TTC549 (cell line): Measurements from ENCODE around the gene PDGFD.

Experiments used
- FAIRE-seq: peaks from 2 replicates; lab custom pipeline; 2012; peaks lifted over from hg19 to GRCh38; lab: Jason Lieb, UNC

The PDGFD gene

DNA sequence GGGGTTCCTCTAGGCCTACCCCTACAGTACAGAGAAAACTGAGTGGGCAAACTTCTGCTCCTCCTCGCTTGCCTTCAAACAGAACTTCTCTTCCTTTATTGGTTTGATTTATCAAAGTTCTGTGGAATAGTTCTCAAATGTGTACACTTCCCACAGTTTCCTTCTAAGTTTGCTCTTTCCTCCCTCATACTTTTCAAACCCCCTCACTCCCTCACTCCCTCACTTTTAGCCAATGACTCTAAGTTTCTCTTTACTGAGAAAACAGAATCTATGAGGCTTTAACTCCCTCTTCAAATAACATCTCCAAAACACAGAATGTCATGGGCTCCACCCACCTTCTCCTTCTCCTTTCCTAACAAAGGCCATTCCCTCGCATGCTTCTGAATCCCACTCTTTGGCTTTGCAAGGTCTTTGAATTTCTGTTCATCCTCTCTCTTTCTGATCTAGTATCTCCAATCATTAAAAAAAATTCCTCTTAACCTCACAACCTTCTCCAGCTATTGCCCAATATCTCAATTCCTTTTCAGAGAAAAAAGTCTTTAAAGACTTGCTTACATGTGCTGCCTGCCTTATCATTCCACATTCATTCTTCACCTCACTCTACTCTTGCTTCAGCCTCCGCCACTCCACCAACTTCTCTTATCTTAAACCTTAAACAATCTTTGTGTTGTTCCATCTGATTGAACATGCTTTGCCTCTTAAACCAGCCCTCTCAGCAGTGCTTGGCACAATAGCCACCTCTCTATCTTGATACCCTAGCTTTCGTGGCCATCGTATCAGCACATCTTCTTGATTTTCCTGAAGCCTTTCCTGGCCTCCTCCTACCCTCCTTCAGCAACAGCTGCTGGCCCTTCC is 70.3 kb downstream of the PDGFD start:
- no peak for FAIRE-seq

DNA sequence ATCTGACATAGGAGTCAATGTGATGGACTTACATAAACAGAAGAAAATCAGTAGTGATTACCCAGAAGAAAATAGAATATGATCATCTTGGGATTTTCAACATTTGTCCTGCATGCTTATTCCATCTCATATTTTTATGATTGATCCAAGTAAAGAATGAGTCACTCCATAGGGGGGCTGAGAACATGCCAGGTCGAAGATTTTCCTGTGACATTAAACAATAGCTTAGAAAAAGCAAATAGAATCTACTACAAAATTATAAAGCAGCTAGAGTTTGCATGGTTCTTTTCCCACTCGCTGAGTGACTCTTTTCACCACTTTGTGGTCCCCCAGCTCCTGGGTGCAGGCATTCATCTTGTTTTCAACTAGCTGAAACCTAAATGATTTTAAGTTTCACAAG is 71.2 kb downstream of the PDGFD start:
- no peak for FAIRE-seq

DNA sequence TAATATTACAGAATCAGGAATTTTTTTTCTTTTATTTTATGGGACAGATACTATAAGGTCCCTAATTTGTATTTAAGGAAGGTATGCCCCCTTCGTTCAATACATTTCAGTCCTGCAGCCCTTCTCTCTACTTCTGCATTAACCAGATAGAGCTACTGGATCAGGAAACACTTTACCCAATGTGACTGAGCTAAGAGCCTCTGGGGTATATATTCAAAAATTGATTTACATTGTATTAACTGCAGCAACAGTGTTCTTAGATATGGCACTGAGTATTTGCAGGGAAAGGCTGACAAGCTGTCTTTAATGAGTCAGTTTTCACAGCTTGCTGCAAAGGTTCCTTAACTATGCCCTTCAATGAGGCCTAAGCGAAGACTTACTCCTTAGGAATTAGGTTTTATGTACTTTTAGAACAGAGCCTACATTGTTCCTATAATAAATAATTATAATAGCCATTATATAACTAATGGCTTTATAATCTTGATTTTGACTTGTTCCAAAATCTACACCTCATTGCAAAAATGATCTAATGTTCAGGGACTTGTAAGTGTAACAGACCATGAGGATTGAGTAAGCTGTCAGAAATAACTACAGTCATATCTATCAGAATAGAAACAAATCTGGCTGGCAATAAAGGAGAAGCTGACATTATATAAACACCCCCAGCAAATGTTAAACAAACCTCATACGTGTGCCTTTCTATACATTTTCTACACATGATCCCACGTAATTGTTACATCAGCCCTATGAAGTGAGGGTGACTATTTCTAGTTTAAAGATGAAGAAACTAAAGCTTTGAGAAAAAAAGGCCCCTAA is 72.5 kb downstream of the PDGFD start:
- FAIRE-seq: no peak

DNA sequence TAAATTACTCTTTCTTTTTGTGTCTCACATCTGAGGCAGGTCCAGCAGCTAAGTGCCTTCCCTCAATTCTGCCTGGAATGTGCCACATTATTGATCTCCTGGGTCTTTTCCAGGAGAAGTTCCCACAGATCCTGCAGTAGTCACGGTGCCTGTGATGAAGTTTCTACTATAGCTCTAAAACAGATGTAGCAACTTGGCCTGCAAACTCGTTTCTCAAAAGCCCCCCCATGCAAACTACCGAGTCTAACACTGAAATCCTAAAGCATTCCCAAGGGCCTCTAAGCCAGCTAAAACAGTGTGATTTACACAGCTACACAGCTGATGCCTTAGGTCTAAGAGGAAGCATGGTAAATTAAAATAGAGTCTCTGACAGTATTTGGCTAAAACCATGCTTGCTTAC is 73.2 kb downstream of the PDGFD start:
- no peak for FAIRE-seq

DNA sequence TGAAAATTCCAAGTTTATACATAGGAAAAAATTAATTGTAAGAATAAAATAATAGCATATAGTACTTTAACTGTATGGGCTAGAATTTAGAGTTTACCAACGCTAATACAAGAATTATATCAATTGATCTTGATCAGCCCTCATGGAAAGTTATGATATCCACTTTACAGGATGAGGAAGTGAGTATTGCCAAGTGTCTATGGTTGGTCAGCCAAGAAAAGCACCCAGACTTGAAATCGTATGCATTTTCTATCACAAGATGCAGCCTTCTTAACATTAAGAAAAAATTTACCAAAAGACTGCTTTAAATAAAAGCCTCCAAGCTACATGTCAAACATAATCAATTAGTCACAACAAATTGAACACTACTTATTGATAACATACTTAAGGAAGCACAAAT is 74.5 kb downstream of the PDGFD start:
- no peak for FAIRE-seq

DNA sequence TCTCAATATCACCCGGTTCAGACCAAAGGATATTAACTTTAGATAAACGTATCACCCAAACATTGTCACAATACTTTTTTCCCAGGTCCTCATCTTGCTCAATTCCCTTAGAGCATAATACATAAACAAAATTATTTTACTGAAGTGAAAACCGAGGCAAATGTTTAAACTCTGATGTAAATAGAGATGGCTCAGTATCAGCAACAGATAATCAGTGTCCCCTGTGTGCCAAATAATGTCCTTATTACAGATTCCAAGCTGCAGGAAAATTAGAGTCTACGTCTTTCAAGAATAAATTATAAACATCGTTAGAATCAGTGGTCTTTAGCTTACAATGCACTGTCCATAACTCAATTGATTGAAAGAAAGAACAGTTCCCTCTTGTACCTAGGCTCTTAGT is 77.3 kb downstream of the PDGFD start:
- FAIRE-seq: no peak

DNA sequence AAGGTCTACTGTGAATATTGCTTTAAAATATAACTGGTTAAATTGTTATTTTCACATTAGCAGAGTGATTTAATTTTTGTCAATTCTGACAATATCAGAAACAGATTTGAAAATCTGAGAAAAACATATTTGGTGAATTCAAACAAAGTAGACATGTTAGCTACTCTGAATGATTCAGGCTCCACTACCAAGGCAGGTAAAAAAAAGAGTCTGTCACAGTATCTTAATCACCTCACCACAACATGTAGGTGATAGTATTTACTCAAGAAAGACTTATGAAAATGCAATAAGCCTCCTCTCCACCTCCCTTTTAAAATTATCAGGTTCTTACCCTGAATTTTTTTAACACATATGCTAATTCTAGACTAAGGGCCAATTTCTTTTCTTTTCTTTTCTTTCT is 85.0 kb downstream of the PDGFD start:
- no peak for FAIRE-seq

DNA sequence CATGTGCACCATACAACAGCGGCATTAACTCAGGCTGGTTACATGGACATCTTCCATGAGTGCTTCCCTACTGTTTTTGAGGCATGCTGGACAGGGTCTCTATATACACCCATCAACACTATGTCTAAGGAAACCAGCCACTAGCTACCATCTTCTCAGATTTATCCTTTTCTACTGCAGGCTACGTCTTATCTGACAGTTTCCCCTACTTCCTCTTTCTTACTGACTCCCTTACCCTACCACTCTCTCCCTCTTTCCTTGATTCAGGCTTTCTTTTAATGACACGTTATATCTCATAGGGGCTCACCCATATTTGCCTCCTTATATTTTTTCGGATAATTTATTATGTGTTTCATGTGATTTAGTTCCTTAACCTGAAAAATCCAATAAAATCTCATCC is 85.7 kb downstream of the PDGFD start:
- FAIRE-seq: no peak

DNA sequence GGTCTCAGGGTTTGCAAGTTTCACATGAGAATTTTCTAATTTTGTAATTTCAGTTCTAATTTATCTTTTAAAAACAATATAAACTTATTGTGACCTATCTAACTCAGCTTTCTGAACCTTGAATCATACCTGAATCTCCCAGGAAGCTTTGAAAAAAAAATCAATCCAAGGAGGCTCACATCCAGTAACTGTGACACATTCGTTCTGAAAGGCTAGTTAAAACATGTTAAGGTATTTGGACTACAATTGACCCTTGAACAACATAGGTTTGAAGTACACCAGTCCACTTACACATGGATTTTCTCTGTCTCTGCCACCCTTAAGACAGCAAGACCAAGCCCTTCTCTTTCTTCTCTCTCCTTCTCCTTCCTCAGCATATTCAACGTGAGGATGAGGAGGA is 87.5 kb downstream of the PDGFD start:
- FAIRE-seq: no peak

DNA sequence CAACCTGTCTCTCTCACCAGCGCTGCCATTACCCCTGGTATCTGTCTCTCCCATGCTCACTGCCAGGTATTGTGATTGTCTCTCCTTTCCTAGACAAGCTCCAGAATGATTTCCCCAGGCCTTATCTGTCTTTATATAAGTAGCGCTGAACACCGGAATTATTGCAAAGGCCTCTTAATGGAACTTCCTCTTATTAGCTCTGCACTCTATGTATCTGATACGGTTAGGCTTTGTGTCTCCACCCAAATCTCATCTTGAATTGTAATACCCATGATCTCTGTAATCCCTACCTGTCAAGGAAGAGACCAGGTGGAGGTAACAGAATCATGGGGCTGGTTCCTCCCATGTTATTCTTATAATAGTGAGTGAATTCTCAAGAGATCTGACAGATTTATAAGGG is 88.2 kb downstream of the PDGFD start:
- no peak for FAIRE-seq

DNA sequence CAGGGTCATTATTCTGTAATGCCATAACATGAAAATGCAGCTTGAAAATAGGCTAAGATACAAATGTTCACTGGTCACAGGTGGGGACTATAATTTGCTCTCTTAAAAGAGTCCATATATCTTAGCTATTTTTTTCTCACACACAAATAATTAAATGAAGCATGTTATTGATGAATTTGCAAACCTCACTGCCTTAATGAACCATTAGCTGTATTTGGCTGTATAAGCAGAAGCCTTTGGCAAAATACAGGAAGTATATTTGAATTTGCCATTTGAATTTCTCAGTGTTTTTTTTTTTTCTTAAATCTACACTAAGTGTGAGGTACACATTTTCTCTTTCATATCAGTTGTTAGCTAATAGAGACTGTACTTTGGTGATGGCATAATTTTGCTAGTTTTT is 88.9 kb downstream of the PDGFD start:
- no peak for FAIRE-seq

DNA sequence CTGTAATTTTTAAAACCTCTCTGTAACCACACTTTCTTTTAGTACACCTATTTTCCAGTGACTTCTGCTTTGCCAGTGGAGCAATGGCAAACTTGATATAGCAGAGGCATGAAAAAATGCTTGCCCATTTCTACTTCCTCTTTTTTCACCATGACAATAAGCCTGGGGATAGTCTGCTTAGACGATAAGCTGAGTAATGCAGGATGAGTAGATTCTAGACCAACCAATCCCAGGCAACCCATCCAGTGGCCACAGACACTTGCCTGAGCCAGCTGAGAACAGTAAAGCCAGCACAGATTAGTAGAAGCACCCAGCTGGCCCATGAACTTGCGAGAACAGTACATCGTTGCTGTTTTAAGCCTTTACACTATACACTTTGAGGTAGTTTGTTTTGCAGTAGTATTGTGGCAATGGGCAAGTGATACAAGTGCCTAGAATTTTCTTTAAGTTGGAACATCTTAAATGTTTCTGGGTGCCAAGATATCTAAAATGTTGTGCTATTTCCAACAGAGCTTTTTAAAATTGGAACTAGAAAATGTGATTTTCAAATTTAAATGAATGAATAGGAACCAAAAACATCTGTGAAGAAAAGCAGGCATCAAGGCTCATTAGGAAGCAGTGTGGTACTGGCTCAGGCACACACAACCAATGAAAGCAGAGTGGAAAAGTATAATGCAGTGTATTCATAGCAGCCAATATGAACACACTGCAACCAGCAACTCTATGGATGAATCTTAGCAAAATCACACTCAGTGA is 89.8 kb downstream of the PDGFD start:
- FAIRE-seq: no peak

DNA sequence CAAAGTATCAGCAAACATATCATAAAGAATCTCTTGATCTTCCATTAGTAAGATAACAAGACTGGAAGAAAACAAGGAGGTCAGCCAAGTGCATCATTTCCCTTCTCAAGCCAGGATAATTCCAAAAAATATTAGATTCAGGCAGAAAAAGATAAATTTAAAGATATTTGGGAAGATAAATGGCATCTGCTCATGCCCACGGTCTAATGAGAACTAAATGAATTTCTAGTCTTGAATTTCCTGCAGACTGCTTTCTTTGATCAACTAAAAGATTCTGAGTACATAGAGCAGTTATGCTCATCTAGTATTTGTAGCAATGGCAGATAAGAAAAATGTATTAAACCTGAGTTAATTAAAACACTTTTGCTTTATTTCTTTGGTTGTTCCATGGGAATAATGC is 96.4 kb downstream of the PDGFD start:
- no peak for FAIRE-seq

DNA sequence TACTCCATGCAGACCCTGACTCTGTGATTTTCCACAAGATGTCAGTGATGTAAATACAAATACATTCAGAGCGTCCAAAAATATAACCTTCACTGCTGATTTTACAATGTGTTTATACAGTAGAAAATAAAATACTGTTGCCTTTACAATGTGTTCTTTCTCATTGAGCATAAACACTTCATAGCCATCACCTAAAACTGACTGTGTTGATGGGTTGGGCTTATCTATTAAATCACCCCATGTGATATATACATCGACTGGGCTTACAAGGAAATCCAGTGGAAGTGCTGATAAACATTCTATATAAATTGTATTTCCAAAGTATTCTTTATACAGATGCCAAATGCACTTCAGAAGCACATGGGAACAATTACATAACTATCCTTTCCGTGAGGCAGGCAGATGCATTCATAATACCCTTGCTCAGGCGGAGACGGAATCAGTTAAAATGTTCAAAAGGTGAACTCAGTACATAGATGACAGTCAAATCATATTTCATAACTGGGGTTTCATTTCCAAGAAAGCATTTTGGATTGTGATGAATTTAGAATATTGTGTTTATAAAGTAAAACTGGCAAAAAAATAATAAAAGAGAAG is 99.8 kb downstream of the PDGFD start:
- no peak for FAIRE-seq

DNA sequence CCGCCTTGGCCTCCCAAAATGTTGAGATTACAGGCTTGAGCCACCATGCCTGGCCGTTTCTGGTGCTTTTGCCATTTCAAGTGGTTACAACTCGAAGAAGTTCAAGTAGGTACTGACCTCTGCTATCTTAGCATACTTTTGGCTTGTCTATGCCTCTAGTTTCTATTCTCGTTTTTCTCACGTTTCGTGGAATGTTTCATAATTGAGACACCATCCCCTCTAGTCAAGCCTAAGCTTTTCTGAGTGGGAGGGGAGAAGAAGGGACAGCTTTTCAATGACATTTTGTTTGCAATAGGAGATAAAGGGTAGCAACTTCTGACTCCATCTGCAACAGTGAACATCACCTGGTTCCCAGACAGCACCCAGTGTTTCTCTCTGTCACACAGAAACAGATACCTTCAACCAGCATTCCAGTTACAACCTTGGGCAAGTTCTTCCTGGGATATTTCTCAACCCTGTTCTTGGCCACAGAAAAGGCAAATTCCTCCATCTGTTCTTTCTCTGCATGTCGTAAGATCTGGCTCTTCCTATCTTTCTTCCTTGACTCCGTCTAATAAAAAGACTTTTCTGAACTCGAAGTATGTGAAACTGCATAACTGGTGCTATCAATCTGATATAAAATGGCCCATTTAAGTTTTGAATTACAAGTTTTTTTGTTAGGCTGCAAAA is 102.0 kb downstream of the PDGFD start:
- FAIRE-seq: no peak

DNA sequence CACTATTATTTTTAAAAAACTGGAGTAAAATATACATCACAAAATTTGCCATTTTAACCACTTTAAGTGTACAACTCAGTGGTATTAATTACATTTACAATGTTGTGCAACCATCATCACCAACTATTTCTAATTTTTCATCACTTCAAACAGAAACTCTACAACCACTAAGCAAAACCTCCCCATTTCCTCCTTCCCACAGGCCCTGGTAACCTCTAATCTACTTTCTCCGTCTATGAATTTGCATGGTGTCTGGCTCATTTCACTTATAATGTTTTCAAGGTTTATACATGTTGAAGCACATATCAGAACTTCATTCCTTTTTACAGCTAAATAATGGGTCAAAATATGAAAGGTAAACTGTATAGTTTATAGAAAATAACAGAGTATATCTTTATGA is 103.1 kb downstream of the PDGFD start:
- no peak for FAIRE-seq

DNA sequence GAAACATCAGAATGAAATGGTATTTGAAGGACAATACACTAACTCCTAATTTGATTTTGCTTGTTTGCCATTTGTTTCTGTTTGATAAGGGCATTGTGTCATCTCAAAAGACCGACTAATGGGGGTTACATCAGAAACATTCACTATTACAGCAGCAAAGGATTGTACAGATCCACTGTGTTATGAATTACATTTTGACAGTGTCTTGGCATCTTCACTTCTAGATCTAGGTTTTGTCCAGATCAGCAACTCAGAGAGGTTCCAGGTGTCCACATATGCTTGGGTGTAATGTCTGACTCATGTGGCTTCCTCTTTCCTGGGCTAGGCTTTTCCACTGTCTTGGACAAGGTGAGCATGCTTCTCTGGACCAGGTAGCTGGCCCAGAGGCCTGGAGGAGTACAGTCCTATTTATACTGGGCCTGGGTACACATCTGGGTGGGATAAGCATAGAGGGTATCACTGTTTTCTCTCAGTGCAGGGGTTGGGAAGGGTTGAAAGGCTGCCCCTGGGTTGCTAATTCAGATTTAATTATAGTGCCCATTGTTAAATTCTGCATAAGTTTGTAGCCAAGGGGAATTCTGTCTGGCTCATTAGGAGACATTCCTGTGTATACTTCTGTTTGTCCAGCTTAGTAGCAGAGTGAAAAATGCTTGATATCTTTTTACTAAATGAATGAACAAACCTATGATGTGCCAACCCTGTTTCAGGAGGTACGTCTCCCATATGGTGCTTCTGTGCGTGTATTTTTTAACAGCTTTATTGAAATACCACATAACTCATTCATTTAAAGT is 103.7 kb downstream of the PDGFD start:
- no peak for FAIRE-seq

DNA sequence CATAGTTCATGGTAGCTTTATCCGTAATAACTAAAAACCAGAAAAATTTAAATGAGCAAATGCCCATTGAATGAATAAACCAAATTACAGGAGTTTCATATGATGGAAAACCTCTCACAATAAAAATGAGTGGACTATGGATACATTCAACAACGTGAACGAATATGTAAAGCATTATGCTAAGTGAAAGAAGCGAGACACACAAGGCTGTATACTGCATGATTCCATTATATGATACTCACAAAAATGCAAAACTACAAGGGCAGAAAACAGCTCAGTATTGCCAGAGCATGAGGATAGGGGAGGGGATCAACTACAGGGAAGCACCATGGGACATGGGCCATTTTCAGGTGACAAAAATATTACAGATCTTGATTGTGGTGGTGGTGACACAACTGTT is 105.3 kb downstream of the PDGFD start:
- FAIRE-seq: no peak

DNA sequence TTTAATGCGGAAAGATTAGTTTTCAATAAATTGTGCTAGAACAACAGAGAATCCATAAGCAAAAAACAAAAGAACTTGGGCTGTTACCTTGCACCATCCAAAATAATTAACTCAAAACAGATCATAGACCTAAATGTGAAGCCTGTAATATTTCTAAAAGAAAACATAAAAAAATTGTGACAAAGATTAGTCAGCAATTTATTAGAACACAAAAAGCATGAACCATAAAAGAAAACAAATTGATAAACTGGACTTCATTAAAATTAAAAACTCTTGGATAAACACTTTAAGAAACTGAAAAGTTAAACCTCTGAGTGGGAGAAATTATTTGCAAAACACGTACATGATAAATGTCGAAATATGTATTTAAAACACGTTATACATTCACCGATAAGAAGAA is 106.0 kb downstream of the PDGFD start:
- no peak for FAIRE-seq

DNA sequence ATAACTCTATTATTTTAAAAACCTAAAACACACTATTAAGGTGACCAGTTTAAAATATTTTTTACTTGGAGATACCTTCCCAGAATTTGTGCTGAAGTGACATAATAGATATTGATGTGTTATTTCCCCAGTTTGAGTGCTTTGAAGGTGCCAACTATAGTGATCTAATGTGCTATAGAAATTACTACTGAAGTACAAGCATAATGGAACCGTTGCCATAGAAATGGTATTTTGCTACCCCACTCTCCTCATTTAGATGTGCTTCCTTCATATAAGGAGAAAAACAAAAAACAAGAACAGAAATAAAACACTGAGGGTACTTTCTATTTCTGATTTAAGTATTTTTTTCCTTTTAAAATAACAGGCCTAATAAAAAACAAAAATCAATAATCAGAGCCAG is 108.4 kb downstream of the PDGFD start:
- no peak for FAIRE-seq

DNA sequence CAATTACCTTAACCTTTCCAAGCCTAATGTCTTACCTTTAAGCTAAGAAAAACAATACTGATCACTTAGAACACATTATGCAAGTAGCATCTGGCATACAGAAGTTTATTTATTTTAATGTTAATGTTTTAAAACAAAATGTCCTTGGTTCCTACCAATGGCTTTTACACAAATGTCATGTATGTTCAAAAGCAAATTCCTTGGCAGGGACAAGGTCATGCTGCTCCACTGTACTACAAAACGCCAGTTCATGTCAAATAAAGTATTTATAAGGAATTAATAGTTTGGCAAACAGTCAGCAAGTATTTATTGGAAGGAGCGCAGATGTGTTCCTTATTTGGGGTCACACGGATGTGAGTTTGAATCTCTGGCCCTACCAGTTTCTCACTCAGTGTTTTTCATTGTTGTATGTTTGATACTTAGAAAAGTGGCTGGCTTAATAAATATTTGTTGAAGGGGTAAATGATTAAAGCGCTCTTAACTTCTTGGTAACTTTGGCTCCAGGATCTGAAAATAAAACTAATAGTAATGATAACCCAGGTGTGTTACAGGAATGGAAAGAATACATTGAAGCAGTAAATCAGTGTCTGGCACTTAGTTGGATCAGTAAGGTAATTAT is 108.9 kb downstream of the PDGFD start:
- no peak for FAIRE-seq
